IMR-90 (cell line): ENCODE measurements around the gene TAF4. TPM values are rescaled to one million over a fixed set of nuclear protein-coding genes. Genes with fewer than 3 reads are reported as not detected.

Source experiments
- ATAC-seq: fragments of 200-7000 bp; cut with Tn5 transposase; 2 replicates; pipeline ENCODE4 v1.9.1; 2020; ENCODE audit warnings: low read depth, mild to moderate bottlenecking, moderate library complexity
- BruUV-seq: library from RNA; stranded (reverse); fragments of 400-500 nt; replicated peaks from 2 replicates; lab custom pipeline; 2021; lab: Mats Ljungman, UMichigan
- CTCF ChIA-PET: fragments of 300-600 bp; formaldehyde crosslinking; extraction: SDS; loops from one replicate; lab custom pipeline; 2021; ENCODE audit warnings: antibody characterized with exemption; lab: Yijun Ruan, JAX
- POLR2A ChIA-PET: fragments of 300-600 bp; sonication (Branson Sonifier 250); formaldehyde crosslinking; loops from one replicate; lab custom pipeline; 2022; ENCODE audit warnings: antibody characterized with exemption; ENCODE audit not compliant: unreplicated experiment; lab: Charles Lee
- DNase-seq: peaks from one replicate; pipeline ENCODE4 v3.0.0; 2013
- H2AFZ ChIP-seq: replicated peaks from 2 replicates; pipeline ENCODE3; 2013; ENCODE audit warnings: low read length, mild to moderate bottlenecking; ENCODE audit not compliant: poor library complexity
- H2AK5ac ChIP-seq: 2 replicates; pipeline ENCODE4 v1.6.1; 2013; ENCODE audit warnings: low read depth, low read length, inconsistent platforms
- H2AK9ac ChIP-seq: replicated peaks from 2 replicates; pipeline ENCODE3; 2013; ENCODE audit warnings: mild to moderate bottlenecking, low read depth, low read length, moderate library complexity; ENCODE audit not compliant: poor library complexity
- H2BK120ac ChIP-seq: 2 replicates; pipeline ENCODE4 v1.6.1; 2013; ENCODE audit warnings: low read depth, low read length, inconsistent platforms
- H2BK15ac ChIP-seq: 3 replicates; pipeline ENCODE4 v1.6.1; 2013; ENCODE audit warnings: low read depth, low read length, inconsistent platforms
- H2BK20ac ChIP-seq: 2 replicates; pipeline ENCODE4 v1.6.1; 2013; ENCODE audit warnings: low read depth, mild to moderate bottlenecking, inconsistent platforms, low read length, moderate library complexity
- H2BK5ac ChIP-seq: 2 replicates; pipeline ENCODE4 v1.6.1; 2013; ENCODE audit warnings: mild to moderate bottlenecking, low read depth, low read length, inconsistent platforms; ENCODE audit not compliant: poor library complexity, severe bottlenecking
- H3K14ac ChIP-seq: replicated peaks from 2 replicates; pipeline ENCODE4 v1.6.1; 2013; ENCODE audit warnings: low read depth, low read length, inconsistent platforms
- H3K18ac ChIP-seq: 2 replicates; pipeline ENCODE4 v1.6.1; 2013; ENCODE audit warnings: low read depth, low read length, control low read depth
- H3K23ac ChIP-seq: 2 replicates; pipeline ENCODE4 v1.6.1; 2013; ENCODE audit warnings: low read depth, low read length, inconsistent platforms
- H3K27ac ChIP-seq: 2 replicates; pipeline ENCODE4 v1.5.1; 2013; ENCODE audit warnings: mild to moderate bottlenecking, control low read depth, low read length; ENCODE audit not compliant: insufficient read depth
- H3K27me3 ChIP-seq: 2 replicates; pipeline ENCODE4 v1.6.1; 2013; ENCODE audit warnings: low read length; ENCODE audit not compliant: control insufficient read depth, insufficient read depth
- H3K36me3 ChIP-seq: 2 replicates; pipeline ENCODE4 v1.6.1; 2013; ENCODE audit warnings: low read length, mixed read lengths; ENCODE audit not compliant: control insufficient read depth, insufficient read depth
- H3K4ac ChIP-seq: 2 replicates; pipeline ENCODE4 v1.6.1; 2013; ENCODE audit warnings: low read depth, low read length, inconsistent platforms
- H3K4me1 ChIP-seq: 2 replicates; pipeline ENCODE4 v1.6.1; 2013; ENCODE audit warnings: low read length, mixed read lengths; ENCODE audit not compliant: control insufficient read depth, insufficient read depth
- H3K4me2 ChIP-seq: 2 replicates; pipeline ENCODE4 v1.6.1; 2013; ENCODE audit warnings: low read depth, mild to moderate bottlenecking, control low read depth, low read length, moderate library complexity
- H3K4me3 ChIP-seq: 2 replicates; pipeline ENCODE4 v1.5.1; 2013; ENCODE audit warnings: low read depth, mild to moderate bottlenecking, control low read depth, low read length, moderate library complexity; ENCODE audit not compliant: insufficient read depth
- H3K56ac ChIP-seq: 2 replicates; pipeline ENCODE4 v1.6.1; 2013; ENCODE audit warnings: low read length, inconsistent platforms; ENCODE audit not compliant: insufficient read depth; ENCODE audit errors: extremely low read depth
- H3K79me1 ChIP-seq, 2 experiments: 2 replicates each; pipeline ENCODE4 v1.6.1; 2013; ENCODE audit warnings: low read length in 2 of 2, inconsistent platforms in 1 of 2, low read depth in 1 of 2
- H3K9ac ChIP-seq: 2 replicates; pipeline ENCODE4 v1.6.1; 2013; ENCODE audit warnings: low read depth, low read length, control low read depth
- H3K9me1 ChIP-seq: 2 replicates; pipeline ENCODE4 v1.6.1; 2013; ENCODE audit warnings: low read length, inconsistent platforms; ENCODE audit not compliant: insufficient read depth
- H3K9me3 ChIP-seq: 2 replicates; pipeline ENCODE4 v1.6.1; 2013; ENCODE audit warnings: low read length; ENCODE audit not compliant: control insufficient read depth, insufficient read depth
- H4K20me1 ChIP-seq: 2 replicates; pipeline ENCODE4 v1.6.1; 2013; ENCODE audit warnings: low read length, inconsistent platforms; ENCODE audit not compliant: insufficient read depth
- H4K5ac ChIP-seq: 2 replicates; pipeline ENCODE4 v1.6.1; 2013; ENCODE audit warnings: mild to moderate bottlenecking, low read depth, low read length, control low read depth
- H4K8ac ChIP-seq, 2 experiments: 2 replicates each; pipeline ENCODE4 v1.6.1; 2013; ENCODE audit warnings: low read depth in 2 of 2, low read length in 2 of 2, control low read depth in 1 of 2, inconsistent platforms in 1 of 2
- H4K91ac ChIP-seq: 2 replicates; pipeline ENCODE4 v1.6.1; 2013; ENCODE audit warnings: low read depth, low read length, inconsistent platforms; ENCODE audit not compliant: insufficient read depth
- NFE2L2 ChIP-seq: fragments of 150-350 bp; IDR thresholded peaks from 2 replicates; pipeline ENCODE4 v1.6.1; 2016; ENCODE audit warnings: low read depth, mild to moderate bottlenecking, low read length
- POLR2A ChIP-seq: IDR thresholded peaks from 2 replicates; pipeline ENCODE4 v1.6.1; 2012; ENCODE audit warnings: mild to moderate bottlenecking, low read depth, low read length
- WGBS, 2 experiments: methylation state at CpG; one replicate each; pipeline versions ENCODE4 v1.1.5 to v1.1.7; 2013; ENCODE audit warnings: missing lambda C conversion rate in 2 of 2; ENCODE audit not compliant: insufficient read length in 1 of 2; ENCODE audit errors: extremely low coverage in 2 of 2; 5-methylcytosine and 5-hydroxymethylcytosine counted together
- dilution Hi-C: fragments of 300-500 bp; cut with HindIII; formaldehyde crosslinking; loops from one replicate; pipeline ENCODE4 v1.14.3; 2018; ENCODE audit warnings: low sequenced_read_pairs; ENCODE audit not compliant: unreplicated experiment
- in situ Hi-C: fragments of 300-500 bp; cut with MboI; formaldehyde crosslinking; loops from 3 replicates; pipeline ENCODE4 v1.14.3; 2019; ENCODE audit warnings: low sequenced_read_pairs, inconsistent platforms, mixed read lengths
- intact Hi-C: fragments of 100-400 bp; cut with micrococcal nuclease; formaldehyde crosslinking; loops from 2 replicates; pipeline ENCODE4 v1.10.0; 2022
- polyA plus RNA-seq, 3 experiments: library from polyadenylated mRNA; depleted of rRNA; stranded (reverse); fragments of >200 nt; gene quantifications; 2 replicates each; pipeline ENCODE4 v1.2.3, GENCODE V29; 2012; ENCODE audit warnings: low replicate concordance in 1 of 3
- total RNA-seq: library from RNA; depleted of rRNA; stranded (reverse); fragments of >200 nt; gene quantifications from 2 replicates; pipeline ENCODE4 v1.2.3, GENCODE V29; 2012

The TAF4 gene
- total and polyA plus RNA-seq, 2 of the 4 experiments (the other 2 are of a cell fraction) = 1.4 to 5.1 TPM

DNA sequence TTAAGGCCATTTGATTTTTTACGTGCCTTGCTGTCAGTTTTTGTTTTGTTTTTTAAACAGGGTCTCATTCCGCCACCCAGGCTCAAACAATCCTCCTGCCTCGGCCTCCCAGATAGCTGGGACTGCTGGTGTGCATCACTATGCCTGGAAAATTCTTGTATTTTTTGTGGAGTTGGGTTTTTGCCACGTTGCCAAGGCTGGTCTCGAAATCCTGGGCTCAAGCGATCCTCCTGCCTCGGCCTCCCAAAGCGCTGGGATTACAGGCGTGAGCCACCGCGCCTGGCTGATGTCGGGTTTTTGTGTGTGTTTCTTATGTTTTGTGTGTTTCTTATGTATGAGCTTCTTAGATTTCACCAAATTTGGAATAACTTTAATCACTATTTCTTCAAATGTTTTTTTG, 104.8 kb downstream of the TAF4 start:
- no peak overlapping the region for H2AFZ ChIP-seq
- H3K9me3 ChIP-seq = no peaks in the 10 kb centered on the region
- no peak overlapping the region for H4K8ac ChIP-seq
- H2AK9ac ChIP-seq = no peak overlapping the region
- H3K27me3 ChIP-seq = peaks cover 15% of the 10 kb centered on the region
- in situ Hi-C loops = no loop called here
- ATAC-seq = no peak
- H3K23ac ChIP-seq = no peak overlapping the region
- no peak overlapping the region for H3K27ac ChIP-seq
- H2BK15ac ChIP-seq = no peak overlapping the region
- 0% methylated on average over 1 of the region's 12 CpGs; no CpG with 5 or more reads in 1 of the 2 experiments for WGBS, 2 experiments
- dilution Hi-C loops = no loop called here
- H4K5ac ChIP-seq = no peak overlapping the region
- H3K4me2 ChIP-seq = no peak overlapping the region
- no peak overlapping the region for H3K4me3 ChIP-seq
- no peak overlapping the region for H3K4ac ChIP-seq
- H4K91ac ChIP-seq = no peak overlapping the region
- no peaks in the 10 kb centered on the region; the same call in 1 of the 2 replicates for H3K9me1 ChIP-seq
- no peaks in the 10 kb centered on the region for H3K36me3 ChIP-seq
- no peaks in the 10 kb centered on the region for H4K20me1 ChIP-seq
- no peak overlapping the region for H2BK120ac ChIP-seq
- BruUV-seq = no TSS peak
- H2BK20ac ChIP-seq = no peak overlapping the region
- H3K18ac ChIP-seq = no peak overlapping the region
- no peak for TF ChIP-seq POLR2A
- no peak for TF ChIP-seq NFE2L2
- no peak overlapping the region for H3K56ac ChIP-seq
- no peak overlapping the region for H3K9ac ChIP-seq
- CTCF ChIA-PET = no interaction called here
- no peak overlapping the region for H3K14ac ChIP-seq
- no peak for DNase-seq
- no peak overlapping the region for H2BK5ac ChIP-seq
- no peak overlapping the region for H2AK5ac ChIP-seq
- POLR2A ChIA-PET = no interaction called here
- intact Hi-C loops = no loop called here
- H3K79me1 ChIP-seq = no peaks in the 10 kb centered on the region
- no peaks in the 10 kb centered on the region for H3K4me1 ChIP-seq
